GM21526 (cell line): ENCODE results near the gene ASAP2.

Experiments
- ATAC-seq: cut with Tn5 transposase; IDR thresholded peaks from one replicate; pipeline ENCODE4 v1.9.1; 2021; ENCODE audit warnings: moderate library complexity; ENCODE audit not compliant: unreplicated experiment, low FRiP score

ASAP2 gene

DNA sequence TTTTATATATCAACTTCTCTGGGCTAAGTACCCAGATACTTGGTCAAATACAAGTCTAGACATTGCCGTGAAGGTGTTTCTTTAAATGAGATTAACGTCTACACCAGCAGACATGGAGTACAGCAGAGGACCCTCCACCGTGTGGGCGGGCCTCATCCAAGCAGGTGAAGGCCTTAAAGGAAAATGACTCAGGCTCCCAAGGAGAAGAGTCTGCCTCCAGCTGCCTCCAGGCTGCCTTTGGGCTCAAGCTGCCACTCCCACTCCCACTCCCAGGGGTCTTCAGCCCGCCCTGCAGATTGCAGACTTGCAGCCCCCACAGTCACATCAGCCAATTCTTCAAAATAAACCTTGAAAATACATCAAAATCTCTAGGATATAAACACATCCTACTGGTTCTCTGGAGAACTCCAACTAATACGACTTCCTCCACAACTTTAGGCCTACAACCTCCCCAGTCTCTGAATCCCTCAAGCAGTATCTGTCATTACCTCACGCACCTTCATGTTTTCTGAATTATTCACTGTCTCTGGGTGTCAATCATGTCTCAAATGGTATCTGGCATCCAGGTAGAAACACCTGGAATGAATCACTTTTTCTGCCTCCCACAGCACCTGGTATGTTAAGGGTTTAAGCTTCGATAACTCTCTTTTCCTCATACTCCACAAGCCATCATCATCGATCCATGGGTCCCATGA lies 209.8 kb downstream of the ASAP2 start:
- no peak for ATAC-seq

- no peak for ATAC-seq
Measured at GRCh38 chr2:9416962-9417316, 210.3 kb downstream of the ASAP2 start.

- ATAC-seq: no peak
Measured at GRCh38 chr2:9417725-9418124, 211.1 kb downstream of the ASAP2 start.

DNA sequence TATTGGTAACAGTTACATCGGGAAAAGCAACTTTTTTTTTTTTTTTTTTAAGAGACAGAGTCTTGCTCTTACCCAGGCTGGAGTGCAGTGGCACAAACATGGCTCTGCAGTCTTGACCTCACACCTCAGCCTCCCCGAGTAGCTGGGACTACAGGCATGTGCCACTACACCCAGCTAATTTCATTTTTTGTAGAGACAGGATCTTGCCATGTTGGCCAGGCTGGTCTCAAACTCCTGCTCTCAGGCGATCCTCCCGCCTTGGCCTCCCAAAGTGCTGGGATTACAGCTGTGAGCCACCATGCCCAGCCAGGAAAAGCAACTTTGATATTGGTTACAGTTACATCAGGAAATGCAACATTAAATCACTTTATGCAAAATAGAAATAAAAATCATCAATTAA lies 212.1 kb downstream of the ASAP2 start:
- ATAC-seq: no peak

DNA sequence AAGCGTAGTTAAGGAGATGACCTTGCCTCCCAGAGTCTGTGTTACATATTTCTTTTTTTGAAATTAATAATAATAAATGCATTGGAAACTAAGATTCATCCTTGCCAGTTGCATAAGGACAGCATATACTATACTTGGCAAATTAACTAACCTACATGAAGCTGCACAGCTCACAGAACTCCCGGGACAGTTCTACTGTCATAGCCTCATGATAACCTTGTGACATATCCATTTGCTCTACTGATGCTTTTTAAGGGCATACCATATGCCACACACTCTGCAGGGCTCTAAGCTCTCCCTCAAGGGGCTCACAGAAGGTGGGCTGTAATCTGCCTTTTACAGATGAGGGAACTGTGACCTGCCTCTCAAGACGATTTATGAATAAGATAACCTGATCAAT lies 212.9 kb downstream of the ASAP2 start:
- no peak for ATAC-seq

DNA sequence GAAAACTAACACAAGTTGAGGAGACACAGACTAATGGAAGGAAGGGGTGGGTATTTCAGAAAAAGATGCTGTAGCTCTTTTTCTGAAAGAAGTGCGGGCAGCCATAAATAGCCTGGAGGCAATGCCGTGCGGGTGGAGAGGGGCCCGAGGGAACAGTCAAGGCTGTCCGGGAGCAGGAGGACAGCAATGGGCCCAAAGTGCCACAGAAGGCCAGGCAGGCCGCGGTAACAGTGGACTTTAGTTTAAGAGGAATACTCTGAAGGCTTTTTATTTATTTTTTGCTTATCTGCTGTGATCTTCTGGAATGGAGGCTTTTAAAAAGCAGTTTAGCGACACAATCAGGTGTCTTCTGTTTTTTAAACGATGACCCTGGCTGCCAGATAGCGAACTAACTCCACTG lies 213.9 kb downstream of the ASAP2 start:
- no peak for ATAC-seq

DNA sequence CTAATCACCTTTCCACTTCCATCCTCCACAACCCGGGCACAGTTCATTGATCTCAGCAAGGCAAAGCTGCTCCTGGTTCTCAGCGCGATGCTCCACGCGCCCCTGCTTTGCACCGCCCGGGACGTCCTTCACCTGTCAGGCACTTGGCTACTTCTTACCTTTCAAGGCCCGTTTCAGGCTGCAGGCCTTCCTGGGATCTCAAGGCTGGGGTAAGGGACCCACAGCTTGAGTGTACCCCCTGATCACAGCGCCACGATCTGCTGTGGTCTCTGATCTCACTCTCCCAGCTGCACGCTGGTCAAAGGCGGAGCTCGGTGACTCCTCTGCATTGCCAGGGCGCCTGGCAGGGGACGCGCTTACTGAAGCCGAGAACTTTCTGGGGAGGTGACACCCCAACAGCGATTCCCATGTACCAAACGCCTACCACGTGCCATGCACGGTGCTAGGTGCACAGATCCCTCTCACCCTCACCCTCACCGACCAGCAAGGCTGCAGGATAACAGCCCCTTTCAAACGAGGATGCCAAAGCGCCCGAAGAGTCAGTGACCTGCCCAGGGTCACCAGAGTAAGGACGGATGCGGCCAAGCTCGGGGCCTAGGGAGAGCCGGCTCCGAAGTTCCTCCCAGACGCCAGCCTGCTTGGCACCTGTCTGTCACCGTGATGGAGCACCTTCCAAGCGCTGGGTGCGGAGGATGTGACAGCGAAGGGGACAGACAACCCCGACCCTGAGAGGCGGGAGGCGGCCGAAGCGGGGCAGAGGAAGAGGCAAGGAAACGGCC lies 215.9 kb downstream of the ASAP2 start:
- ATAC-seq: peak; percentile 26

DNA sequence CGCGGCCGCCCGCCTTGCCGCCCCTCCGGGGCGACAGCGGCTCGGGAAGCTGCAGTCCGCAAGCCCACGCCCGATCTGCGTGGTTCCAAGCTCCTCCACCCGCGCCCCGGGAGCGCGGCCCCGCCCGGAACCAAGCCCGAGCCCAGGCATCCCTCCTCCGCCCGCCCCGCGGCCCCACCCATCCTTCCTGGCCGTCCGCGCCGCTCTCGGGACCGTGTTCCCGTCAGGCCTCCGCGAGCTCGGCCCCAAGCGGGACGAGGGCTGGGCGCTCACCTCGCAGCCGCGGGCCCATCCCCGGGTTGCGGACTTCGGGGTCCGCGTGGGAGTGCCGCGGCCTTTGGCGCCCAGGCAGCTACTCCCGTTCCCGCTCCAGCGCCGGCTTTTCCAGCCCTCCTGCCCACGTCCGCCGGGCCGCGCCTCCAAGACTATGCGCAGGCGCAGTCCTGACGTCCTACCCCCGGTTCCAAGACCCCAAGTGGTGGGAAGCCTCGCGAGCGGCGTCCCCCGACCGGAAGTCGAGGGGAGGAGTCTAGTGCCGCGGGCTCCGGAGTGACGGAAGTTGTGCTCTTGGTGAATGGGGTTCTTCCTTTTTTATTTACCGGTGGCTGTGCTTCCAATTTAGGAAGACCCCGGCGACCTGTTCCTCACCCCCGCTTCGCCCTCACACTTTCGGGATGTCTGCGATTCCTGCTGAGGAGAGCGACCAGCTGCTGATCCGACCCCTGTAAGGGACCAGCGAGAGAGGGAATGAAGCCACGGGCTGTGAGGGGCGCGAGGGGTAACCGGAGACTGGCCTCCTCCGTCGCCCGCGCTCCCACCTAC lies 216.7 kb downstream of the ASAP2 start, which contains the start of the genes CPSF3 and ITGB1BP1:
TSS of gene CPSF3 (plus strand) at position 555 of the 822 bp plus-strand sequence. CDS start at position 675, 120 bp downstream.
TSS of gene ITGB1BP1 (minus strand) at position 429 of the 822 bp plus-strand sequence. CDS start 4,831 bp downstream, outside the sequence.
- peak; percentile 78 for ATAC-seq

DNA sequence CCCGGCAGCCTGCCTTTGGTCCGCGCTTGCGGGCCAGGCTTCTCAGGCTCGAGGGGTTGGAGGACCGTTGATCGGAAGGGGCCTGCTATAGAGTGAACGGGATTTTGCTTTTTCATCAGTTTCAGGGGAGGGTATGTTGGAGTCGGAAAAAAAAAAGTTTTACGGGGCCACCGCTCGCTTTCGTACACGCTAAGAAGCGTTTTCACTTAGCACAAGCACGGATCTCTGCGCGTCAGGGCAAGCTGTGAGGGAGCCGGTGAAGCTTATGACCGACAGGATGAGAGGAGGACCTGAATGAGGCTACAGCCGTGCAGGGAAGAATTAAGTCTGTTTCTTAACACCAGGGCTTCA lies 217.3 kb downstream of the ASAP2 start:
- peak; percentile 4 for ATAC-seq

- no peak for ATAC-seq
Measured at GRCh38 chr2:9424447-9425164, 218.0 kb downstream of the ASAP2 start.

- ATAC-seq: no peak
Measured at GRCh38 chr2:9428965-9429577, 222.5 kb downstream of the ASAP2 start.

DNA sequence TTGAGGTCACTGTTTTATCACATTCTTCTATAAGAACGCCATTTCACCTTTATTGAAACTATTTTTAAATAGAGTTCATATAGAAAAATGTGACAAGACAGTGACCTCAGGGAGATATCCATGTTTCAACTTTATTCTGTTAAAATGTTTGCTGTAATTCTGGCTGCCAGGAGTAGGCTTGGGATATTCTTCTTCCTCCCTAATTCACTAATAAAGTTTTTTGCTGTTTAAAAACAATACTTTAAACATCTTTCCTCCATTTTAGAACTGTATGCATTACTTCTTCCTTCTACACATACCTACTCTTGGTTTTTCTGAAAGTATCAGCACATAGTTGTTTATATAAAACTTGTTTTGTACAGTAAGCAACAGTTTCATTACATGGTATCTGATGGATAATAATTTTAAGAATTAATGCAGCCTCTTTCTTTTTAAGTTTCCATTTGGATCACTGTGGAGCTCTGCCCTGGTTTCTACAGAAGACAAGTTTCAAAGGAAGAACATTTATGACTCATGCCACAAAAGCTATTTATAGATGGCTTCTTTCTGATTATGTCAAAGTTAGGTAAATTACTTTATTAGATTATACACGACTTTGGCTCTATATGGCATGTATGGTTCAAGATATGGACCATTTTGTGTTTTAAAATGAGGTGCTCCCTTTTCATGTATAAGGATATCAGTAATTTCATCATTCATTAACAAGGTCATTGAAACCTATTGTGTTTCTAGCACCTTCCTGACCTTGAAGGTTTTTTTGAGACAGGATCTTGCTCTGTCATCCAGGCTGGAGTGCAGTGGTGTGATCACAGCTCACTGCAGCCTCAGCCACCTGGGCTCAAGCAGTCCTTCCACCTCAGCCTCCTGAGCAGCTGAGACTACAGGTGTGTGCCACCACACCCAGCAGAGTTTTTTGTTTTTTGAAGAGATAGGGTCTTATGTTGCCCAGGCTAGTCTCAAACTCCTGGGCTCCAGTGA lies 224.0 kb downstream of the ASAP2 start:
- no peak for ATAC-seq

- ATAC-seq: no peak
Measured at GRCh38 chr2:9434489-9434888, 227.9 kb downstream of the ASAP2 start.

GRCh38 chr2:9439536-9439935 lies 232.9 kb downstream of the ASAP2 start:
- no peak for ATAC-seq

GRCh38 chr2:9440058-9440727 lies 233.6 kb downstream of the ASAP2 start:
- ATAC-seq: no peak

DNA sequence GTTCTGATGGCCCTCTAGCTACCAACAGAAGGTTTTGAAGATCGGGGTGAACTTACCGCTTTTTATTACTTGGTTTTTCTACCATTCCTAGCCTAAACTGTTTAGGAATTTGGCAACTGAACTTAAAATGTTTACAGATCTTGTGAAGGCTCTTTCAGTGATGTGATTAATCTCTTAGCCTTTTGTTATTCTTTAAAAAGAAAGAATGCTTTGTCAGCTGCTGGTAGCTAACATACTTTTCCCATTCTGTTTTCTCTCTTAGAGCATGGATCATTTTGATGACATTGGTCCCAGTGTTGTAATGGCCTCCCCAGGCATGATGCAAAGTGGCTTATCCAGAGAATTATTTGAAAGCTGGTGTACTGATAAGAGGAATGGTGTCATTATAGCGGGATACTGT lies 234.9 kb downstream of the ASAP2 start:
- no peak for ATAC-seq

GRCh38 chr2:9443526-9443925 lies 236.9 kb downstream of the ASAP2 start:
- ATAC-seq: no peak

GRCh38 chr2:9445089-9445488 lies 238.5 kb downstream of the ASAP2 start:
- ATAC-seq: no peak
